Urinary bladder (tissue), 4 donors: ENCODE results near the gene LYSMD2. TPM values are rescaled to one million over a fixed set of nuclear protein-coding genes. Genes with fewer than 3 reads are reported as not detected.
"Not testable (repeated sequence)": the region's sequence is repeated elsewhere in the genome, so short reads cannot be mapped to it uniquely, and the experiment has no call there.

Experiments
- DNase-seq: peaks from one replicate; pipeline ENCODE4 v3.0.0-alpha.2; 2015; ENCODE audit errors: extremely low spot score
- H3K27ac ChIP-seq: one replicate; pipeline ENCODE4 v1.5.1; 2013; ENCODE audit warnings: low read depth, mild to moderate bottlenecking, moderate library complexity
- H3K36me3 ChIP-seq: one replicate; pipeline ENCODE4 v1.6.1; 2013; ENCODE audit warnings: mild to moderate bottlenecking, moderate library complexity; ENCODE audit not compliant: insufficient read depth
- H3K4me1 ChIP-seq: one replicate; pipeline ENCODE4 v1.6.1; 2013; ENCODE audit warnings: mild to moderate bottlenecking, moderate library complexity; ENCODE audit not compliant: insufficient read depth
- H3K4me3 ChIP-seq: one replicate; pipeline ENCODE4 v1.5.1; 2013; ENCODE audit warnings: low read depth, low read length
- WGBS: extraction: QIAGEN DNeasy Blood & Tissue Kit; methylation state at CpG from one replicate; pipeline ENCODE4 v1.1.7; 2013; 5-methylcytosine and 5-hydroxymethylcytosine counted together
- polyA plus RNA-seq: library from polyadenylated mRNA; stranded (reverse); fragments of 200-250 nt; gene quantifications from one replicate; pipeline ENCODE4 v1.2.3, GENCODE V29; 2013
- total RNA-seq: library from RNA; depleted of rRNA; stranded (reverse); fragments of >200 nt; gene quantifications from one replicate; pipeline ENCODE4 v1.2.3, GENCODE V29; 2014
- donor health status: healthy with polysubstance abuse.
- donor health status: healthy.

LYSMD2 gene, protein sequence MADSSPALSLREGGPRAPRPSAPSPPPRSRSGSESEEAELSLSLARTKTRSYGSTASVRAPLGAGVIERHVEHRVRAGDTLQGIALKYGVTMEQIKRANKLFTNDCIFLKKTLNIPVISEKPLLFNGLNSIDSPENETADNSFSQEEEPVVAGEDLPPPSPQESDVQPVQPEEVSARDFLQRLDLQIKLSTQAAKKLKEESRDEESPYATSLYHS
- 11.1 TPM for total RNA-seq
- 11.2 TPM for polyA plus RNA-seq

DNA sequence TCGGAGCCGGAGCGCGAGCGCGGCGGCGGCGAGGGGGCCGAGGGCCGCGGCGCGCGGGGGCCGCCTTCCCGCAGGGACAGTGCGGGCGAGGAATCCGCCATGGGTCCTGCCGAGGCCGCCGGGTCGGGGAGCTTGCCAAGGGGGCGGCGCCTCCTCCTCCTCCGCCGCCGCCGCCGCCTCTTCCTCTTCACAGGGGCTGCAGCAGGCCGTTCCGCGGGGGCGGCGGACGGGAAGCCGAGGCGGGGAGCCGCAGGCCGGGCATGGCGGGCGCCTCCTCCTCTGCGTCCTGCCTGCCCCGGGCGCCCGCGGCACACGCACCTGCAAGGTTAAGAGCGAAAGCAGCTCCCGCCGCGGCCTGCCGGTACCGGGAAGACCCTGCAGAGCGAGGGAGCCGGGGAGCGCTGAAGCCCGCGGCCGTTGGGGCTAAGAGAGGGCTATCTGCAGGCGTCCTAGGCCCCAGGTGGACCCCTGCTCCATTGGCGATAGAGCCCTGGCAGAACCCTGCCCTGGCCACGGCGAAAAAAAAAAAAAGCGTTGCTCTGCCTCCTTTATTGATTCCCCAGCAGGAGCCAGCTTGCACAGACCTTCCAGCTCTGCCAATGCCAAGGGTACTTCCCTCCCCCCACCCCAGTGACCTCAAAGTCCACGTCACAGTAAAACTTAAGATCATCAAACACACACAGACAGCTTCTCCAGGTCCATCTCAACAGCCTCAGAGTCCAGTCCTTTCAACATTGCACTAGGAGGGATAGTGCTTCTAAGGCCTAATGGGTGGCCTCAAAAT is at the start of gene LYSMD2:
Gene LYSMD2, minus strand, starts transcription at position 134 of the 784 bp plus-strand sequence. Its CDS starts 33 bp downstream, at position 101.
- no peak for DNase-seq
- Histone ChIP-seq H3K27ac (peak within 1 kb of the TSS; percentile 75), H3K36me3 (no peaks in the 10 kb centered on the region), H3K4me1 (no peaks in the 10 kb centered on the region), H3K4me3 (peak within 1 kb of the TSS; percentile 92)
- under 1% methylated on average over 66 of the region's 67 CpGs for WGBS

DNA sequence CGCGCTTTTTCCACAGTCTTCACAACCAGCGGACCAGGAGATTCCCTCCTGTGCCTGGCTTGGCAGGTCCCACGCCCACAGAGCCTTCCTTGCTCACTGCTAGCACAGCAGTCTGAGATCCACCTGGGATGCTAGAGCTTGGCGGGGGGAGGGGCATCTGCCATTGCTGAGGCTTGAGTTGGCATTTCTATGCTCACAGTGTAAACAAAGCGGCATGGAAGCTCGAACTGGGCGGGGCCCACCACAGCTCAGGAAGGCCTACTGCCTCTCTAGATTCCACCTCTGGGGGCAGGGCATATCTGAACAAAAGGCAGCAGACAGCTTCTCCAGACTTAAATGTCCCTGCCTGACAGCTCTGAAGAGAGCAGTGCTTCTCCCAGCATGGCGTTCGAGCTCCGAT is 49.7 kb upstream of the LYSMD2 start:
- 93% methylated on average over 11 of the region's 11 CpGs for WGBS
- H3K4me1 ChIP-seq, DNase-seq, H3K36me3 ChIP-seq, H3K4me3 ChIP-seq, H3K27ac ChIP-seq: not testable (repeated sequence)

DNA sequence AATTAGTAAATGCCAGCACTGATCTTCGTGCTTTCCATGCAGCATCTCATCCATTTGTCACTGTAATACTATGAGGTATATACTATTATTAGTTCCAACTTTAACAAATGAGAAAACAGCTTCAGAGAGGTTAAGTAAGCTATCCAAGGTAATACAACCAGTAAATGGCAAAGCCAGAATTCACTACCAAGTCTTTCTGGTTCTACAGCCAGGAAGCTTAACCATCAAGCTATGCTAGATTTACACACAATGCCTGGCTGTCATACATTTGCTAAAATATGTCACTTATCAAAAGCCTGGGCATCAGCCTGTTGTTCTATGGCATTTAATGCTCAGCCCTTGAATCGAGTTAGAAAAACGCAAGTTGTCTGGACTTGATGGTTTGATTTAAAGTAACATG is 46.5 kb upstream of the LYSMD2 start:
- H3K4me1 ChIP-seq: no peaks in the 10 kb centered on the region
- no peak for DNase-seq
- H3K36me3 ChIP-seq: no peaks in the 10 kb centered on the region
- H3K4me3 ChIP-seq: no peak overlapping the region
- H3K27ac ChIP-seq: no peak overlapping the region
- WGBS: 94% methylated on average over 3 of the region's 3 CpGs

DNA sequence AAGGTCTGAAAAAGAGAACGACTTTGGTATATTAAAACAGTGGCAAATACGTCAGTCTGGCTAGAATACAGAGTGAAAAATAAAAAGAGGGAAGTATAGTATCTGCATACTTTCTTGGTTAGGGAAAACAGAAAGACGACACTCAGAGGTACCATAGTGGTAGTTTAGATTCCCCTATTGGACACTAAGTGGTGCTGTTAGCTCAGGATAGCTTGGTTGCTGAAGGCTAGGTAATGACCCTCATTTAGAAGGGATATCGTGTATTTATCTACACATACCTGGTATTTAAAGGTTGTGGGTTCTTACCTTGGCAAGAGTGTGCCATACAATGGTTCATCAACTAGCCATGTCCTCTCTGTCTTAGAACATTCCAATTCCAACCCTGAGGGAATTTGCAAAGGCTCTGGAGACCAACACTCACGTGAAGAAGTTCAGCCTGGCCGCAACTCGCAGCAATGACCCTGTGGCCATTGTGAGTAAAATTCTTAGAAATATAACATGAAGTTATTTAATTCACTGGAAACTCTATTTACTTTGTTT is 45.0 kb upstream of the LYSMD2 start:
- H3K4me3 ChIP-seq: no peak overlapping the region
- WGBS: 82% methylated on average over 7 of the region's 7 CpGs
- H3K27ac ChIP-seq: no peak overlapping the region
- no peaks in the 10 kb centered on the region for H3K36me3 ChIP-seq
- DNase-seq: no peak
- no peaks in the 10 kb centered on the region for H3K4me1 ChIP-seq

DNA sequence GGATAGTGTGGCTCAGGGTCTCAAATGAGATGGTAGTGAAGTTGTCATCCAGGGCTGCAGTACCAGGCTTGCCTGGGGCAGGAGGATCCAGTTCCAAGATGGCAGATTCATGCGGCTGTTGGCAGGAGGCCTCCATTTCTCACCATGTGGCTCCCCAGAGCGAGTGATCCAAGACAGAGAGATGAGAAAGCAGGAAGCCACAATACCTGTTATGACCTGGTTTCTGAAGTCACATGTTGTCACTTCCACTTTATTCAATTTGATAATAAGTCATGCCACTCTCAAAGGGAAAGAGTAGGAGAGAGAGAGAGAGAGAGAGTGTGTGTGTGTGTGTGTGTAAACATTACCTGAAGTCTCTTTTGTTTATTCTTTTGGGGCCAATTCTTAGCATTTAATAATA is 44.1 kb upstream of the LYSMD2 start:
- WGBS: 74% methylated on average over 2 of the region's 2 CpGs
- H3K36me3 ChIP-seq: no peaks in the 10 kb centered on the region
- no peak overlapping the region for H3K4me3 ChIP-seq
- no peaks in the 10 kb centered on the region for H3K4me1 ChIP-seq
- DNase-seq: no peak
- no peak overlapping the region for H3K27ac ChIP-seq

DNA sequence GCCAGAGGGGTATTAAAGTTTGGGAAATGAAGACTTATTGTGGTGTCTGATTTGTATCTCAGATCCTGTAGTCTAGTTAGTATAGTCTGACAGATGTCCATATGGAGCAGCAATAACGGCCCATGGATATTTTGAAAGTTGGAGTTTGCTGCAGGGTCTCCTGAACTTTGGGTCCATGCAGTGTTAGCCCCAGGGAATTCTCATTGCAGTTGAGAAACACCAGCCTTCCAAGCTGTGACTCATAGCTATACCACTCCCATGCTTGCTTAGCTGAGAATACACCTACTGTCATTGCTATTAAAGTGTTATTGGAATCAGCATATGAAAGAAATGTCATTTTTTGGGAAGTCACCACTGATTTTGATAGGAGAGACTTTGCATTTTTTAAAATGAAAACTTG is 43.2 kb upstream of the LYSMD2 start:
- H3K4me1 ChIP-seq: no peaks in the 10 kb centered on the region
- no peak overlapping the region for H3K4me3 ChIP-seq
- no peaks in the 10 kb centered on the region for H3K36me3 ChIP-seq
- DNase-seq: no peak
- H3K27ac ChIP-seq: no peak overlapping the region
- WGBS: 86% methylated on average over 1 of the region's 1 CpG

DNA sequence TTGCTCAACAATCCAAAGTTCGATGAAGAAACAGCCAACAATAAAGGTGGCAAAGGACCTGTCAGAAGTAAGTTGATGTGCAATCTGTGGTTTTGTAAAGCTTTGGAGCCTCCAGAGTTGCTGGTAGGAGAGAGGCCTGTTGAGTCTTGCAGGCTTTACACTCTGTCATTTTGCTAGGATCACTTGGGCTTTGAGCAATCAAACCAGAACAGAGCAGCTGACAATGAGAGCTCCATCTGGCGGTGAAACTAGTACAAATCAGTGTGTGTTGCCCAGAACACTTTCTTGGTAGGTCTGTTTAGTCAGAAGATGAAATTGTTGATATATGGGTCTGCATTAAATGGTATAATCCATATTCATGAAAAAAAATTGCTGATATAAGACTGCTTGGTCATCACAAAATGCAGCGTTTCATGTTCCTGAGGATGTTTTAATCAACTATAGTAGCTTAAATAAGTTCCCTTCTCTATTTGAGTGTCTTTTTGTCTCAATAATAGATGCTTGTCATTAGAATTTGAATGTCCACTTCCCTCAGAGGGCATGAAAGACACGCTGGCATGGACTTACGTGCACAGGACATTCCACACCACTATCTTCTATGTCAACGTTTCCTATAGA is 39.6 kb upstream of the LYSMD2 start:
- Histone ChIP-seq H3K4me3 (no peak overlapping the region), H3K4me1 (no peaks in the 10 kb centered on the region), H3K36me3 (no peaks in the 10 kb centered on the region), H3K27ac (no peak overlapping the region)
- WGBS: 58% methylated on average over 6 of the region's 6 CpGs
- DNase-seq: peak; percentile 53

DNA sequence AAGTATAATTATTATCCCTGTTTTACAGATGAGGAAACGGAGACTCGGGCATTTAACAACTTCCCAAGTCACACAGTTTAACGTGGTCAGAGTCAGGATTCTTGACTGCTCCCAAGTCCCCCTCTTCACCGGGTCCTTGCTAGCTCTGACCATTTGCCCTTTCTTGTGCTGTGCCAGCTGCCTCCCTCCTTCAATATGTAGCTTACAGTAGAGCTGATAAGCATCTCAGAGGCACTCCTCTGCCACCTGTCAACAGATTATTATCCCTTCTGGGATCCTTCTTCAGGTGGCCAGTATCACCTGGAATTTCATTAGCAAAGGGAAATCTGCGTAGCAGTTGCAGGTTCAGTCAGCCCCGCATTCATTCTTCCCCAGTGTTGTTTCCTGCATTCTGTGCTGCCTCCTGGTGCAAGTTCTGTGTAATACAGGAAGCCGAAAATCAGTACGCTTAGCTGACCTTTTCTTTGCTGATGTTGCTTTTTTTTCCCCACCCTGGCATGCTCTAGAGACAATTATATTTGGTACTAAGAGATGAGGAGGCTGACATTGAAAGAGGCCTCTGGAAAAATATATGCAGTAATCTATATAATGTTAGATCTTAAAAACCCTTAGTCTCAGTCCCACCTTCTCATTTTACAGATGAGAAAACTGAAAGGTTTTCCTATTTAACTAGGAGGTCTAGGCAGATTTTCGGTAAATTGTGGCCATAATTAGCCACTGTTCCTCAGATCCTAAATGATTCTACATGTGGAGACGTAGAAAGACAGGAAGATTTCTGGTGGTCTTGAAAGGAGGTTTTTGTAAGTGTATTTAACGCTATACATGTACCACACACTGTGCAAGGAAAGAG is 38.7 kb upstream of the LYSMD2 start:
- Histone ChIP-seq H3K4me1 (no peaks in the 10 kb centered on the region), H3K27ac (no peak overlapping the region), H3K4me3 (no peak overlapping the region), H3K36me3 (no peaks in the 10 kb centered on the region)
- WGBS: 56% methylated on average over 11 of the region's 11 CpGs
- no peak for DNase-seq

DNA sequence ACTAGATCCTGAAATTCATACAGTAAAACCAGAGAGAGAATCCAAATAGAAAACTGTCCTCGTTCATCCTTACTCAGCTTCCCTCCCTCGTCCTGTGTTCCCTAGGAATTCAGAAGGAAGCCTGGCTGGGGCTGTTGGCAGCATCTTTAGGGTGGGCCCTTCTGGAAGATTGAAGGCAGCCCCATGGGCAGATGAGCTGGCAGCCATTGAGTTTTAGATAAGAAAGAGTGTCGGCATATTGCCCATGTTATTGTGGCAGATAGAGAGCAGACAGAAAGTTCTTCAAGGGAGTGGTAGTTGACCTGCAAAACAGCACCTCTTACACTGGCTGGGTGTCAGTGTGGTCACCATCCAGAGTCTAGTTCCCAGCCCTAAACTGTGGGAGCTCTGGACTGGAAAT is 37.5 kb upstream of the LYSMD2 start:
- no peak overlapping the region for H3K4me3 ChIP-seq
- no peak for DNase-seq
- no peak overlapping the region for H3K27ac ChIP-seq
- 71% methylated on average over 3 of the region's 3 CpGs for WGBS
- no peaks in the 10 kb centered on the region for H3K36me3 ChIP-seq
- H3K4me1 ChIP-seq: no peaks in the 10 kb centered on the region

DNA sequence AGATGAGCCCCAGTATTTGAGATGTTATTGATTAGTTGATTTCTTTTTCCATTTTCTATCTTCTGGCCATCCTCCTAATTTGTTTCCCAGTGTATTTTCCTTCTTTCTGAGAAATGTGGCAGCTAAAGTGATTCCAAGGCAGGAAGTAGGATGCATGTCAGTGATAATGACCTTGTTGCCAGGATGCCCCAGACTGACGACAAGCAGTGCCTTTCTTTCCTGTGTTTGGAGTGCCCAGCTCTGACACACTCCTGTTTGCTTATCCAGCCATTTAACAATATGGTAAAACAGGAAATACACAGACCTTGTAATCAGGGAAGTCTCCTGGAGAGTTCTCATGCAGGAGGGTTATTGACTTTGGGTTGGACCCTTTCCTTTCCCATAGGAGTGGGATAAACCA is 34.3 kb upstream of the LYSMD2 start:
- Histone ChIP-seq H3K4me3 (no peak overlapping the region), H3K27ac (no peak overlapping the region), H3K4me1 (no peaks in the 10 kb centered on the region), H3K36me3 (no peaks in the 10 kb centered on the region)
- WGBS: 59% methylated on average over 1 of the region's 1 CpG
- DNase-seq: no peak

DNA sequence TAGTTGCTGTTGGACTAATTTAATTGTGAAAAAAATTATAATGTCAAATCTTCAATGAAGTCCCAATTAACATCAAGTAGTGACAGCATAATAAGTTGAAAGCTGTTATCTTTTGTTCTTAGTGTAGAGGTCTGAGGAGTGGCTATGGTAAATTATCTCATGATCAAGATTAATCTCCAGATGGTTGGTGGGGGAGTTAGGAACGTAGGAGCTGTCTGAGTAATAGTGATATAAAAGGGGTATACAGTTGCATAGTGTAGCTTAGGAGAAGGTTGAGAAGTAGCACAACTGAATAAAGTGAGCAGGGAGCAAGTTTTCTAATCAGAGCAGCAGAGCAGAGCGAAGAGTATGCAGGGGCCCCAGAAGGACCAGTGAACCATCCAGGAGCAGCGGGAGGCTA is 33.4 kb upstream of the LYSMD2 start:
- no peaks in the 10 kb centered on the region for H3K36me3 ChIP-seq

DNA sequence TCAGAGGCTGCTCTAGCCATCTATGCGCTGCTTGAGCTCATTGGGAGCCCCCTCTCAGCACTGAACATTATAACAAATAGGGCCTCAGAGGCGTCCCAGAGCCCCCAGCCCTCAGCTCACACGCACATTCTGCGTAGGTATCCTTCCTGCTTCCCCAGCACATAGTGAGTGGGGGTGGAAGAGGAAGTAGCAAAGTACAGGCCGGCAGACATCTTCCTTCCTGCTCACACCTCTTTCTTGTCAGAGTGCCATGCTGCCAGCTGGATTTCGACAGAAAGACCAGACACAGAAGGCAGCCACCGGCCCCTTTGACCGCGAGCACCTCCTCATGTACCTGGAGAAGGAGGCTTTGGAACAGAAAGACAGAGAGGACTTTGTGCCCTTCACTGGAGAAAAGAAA is 30.6 kb upstream of the LYSMD2 start:
- Histone ChIP-seq H3K36me3 (no peaks in the 10 kb centered on the region), H3K4me1 (no peaks in the 10 kb centered on the region), H3K27ac (no peak overlapping the region), H3K4me3 (no peak overlapping the region)
- no peak for DNase-seq
- WGBS: 66% methylated on average over 9 of the region's 9 CpGs

More for the DNA sequence above, 33.4 kb upstream of the LYSMD2 start:
- WGBS: 70% methylated on average over 3 of the region's 3 CpGs
- DNase-seq: no peak
- H3K27ac ChIP-seq: no peak overlapping the region
- no peak overlapping the region for H3K4me3 ChIP-seq
- no peaks in the 10 kb centered on the region for H3K4me1 ChIP-seq

DNA sequence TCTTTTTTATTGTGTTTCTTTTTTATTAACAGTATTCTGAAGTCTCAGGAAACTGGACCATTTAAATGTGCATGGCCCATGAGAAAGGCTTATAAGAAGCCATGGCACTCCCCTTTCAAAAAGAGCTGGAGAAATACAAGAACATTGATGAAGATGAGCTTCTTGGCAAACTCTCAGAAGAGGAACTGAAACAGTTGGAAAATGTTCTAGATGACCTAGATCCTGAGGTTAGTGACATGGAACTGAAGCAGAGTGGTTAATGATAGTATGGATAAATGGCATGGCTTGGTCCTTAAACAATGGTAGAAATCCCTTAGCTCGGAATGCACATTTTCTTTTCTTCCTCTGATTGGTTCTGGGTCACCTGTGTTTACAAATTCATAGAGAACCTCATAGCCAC is 28.9 kb upstream of the LYSMD2 start:
- H3K4me1 ChIP-seq: no peaks in the 10 kb centered on the region
- 83% methylated on average over 1 of the region's 1 CpG for WGBS
- no peak overlapping the region for H3K4me3 ChIP-seq
- no peak for DNase-seq
- H3K36me3 ChIP-seq: no peaks in the 10 kb centered on the region
- H3K27ac ChIP-seq: no peak overlapping the region
